Posterior vena cava (tissue), 2 donors: Measurements from ENCODE around the gene CENPW. TPM values are rescaled to one million over a fixed set of nuclear protein-coding genes. Genes with fewer than 3 reads are reported as not detected.
A peak's percentile ranks its signal among the peaks of the same experiment; 100 is the strongest.

Experiments used
- DNase-seq: peaks from one replicate; pipeline ENCODE4 v3.0.0-alpha.2; 2020; ENCODE audit warnings: low spot score
- intact Hi-C, 2 donors: fragments of 100-400 bp; cut with DNase I; formaldehyde crosslinking; loops; one replicate each; pipeline versions ENCODE4 v1.14.1 to v1.14.2; 2022 to 2023
- total RNA-seq, 2 donors: library from RNA; stranded (reverse); fragmentation: NEBNext Ultra II Directional; extraction: Animal tissue kit (Norgen Biotek cat#: 25700); gene quantifications; one replicate each; pipeline ENCODE4 v1.2.1, GENCODE V29; 2021
- donor health status: DM: yes; HTN: yes; CAD: no.
- donor health status: DM: yes; HTN: yes; CAD: no.

CENPW gene
- total RNA-seq, 2 donors from 2014 or later: 33.8 to 42.2 TPM

DNA sequence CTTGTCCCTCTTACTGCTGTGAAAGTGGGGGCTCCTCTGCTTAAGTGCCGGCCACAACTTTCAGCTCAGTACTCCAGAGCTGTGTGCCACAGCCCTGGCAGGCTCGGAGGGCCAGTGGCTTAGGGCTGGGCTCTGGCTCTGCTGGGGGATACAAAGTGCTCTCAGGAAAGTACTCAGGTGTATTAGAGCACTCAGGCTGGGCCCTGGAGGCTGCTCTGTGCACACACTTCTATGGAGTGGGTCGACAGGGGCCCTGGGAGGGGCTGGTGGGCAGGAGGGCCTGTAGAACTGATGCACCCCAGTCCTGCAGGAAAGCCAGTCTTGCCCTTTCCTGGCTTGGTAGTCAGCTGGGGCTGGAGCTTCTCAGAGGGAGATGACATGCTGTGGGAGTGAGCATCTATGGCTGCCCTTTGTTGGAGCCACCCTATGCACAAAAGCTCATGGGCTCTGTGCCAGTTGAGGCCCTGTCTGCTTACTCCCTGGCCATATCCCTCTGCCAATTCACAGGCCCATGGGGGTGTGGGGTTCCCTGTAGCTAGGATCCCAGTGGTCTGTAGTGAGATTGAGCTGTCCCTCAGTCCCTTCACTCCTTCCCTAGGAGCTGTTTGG lies 22.0 kb downstream of the CENPW start:
- no peak for DNase-seq
- intact Hi-C loops: no loop called here

DNA sequence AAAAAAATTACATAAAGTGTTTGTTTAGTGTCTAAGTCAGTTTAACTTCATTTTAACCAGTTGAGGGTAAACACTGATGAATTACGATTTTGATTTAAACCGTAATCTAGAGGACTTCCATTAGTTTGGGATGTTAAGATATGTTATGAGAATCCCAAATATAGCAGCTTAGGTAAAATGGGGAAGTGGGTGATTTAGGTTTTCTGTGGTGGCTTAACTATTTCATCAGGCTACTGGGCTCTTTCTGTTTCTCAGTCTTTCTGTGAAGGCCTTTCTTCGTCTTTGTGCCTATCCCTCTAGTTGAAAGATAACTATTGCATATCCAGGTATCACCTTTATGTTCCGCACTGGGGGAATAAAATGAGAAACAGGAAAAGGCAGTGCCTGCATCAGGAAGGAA lies 27.9 kb downstream of the CENPW start:
- intact Hi-C loops: no loop called here

DNA sequence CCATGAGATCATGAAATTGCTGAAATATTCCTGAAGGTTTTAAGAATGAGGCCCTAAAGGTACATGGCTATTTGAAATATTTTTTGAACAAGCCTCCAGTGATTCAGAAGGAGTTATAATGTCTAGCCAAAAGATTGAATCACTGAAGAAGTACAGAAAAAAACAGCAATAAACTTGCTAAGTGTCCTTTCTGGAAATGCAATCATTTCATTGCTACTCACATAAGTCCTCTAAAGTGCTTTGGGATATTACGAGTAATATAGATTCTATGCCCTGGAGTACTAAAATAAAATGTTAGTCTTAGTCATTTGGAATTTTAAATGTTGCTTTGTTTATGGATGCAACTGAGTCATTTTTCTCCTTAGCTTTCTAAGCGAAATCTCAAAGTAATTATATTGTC lies 32.7 kb downstream of the CENPW start:
- intact Hi-C loops: no loop called here
- DNase-seq: no peak

More for the DNA sequence above, 27.9 kb downstream of the CENPW start:
- no peak for DNase-seq

DNA sequence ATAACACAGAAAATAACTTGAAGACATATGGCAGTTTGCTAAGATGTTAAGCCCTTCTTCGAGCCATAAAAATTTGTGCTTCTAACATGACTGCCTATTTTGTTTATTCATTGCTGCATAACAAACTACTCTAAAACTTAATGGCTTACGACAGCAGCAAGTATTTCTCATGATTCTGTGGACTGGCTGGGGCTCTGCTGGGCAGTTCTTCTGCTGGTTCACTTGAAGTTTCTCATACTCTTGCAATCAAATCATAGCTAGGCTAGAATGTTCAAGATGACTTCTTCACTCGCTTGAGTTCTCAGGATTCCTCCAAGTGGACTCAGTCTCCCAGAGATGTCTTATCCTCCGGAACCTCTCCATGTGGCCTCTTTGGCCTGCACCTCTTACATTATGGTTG lies 33.4 kb downstream of the CENPW start:
- no peak for DNase-seq
- intact Hi-C loops: no loop called here

DNA sequence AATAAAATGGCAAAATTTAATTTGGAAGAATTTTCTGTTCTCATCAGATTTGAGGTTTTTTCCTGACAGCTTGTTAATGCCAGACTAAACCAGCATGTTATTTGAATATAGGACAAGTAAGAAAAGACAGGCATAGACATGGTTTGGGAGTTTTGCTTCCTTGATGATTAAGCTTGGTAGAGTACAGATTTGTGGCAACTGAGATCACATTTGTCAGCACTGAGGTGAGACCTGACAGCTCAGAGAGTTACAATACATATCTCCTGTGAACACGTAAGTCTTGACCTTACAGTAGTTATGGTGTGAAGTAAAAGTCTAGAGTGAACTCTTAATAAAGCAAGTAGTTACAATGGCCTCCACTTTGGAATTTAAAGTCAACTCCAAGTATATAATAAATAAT lies 34.5 kb downstream of the CENPW start:
- no peak for DNase-seq
- intact Hi-C loops: no loop called here

DNA sequence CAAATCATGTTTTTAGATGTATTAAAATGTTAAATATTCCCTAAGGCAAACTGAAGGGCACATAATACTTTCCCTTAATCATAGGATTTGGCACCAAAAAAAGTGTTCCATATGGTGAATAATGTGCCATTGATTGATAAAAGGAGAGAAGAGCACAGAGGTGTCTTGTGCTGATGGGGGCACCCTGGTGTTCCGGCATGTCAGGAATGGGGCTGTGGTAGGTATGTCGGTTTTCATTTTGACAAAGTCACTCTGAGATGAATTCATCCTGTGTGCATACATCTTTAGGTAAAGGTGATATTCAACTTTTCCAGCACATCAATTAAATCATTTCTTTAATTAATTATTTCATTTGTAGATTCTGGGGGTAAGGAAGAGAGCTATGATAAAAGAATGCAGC lies 36.8 kb downstream of the CENPW start:
- no peak for DNase-seq
- intact Hi-C loops: no loop called here

DNA sequence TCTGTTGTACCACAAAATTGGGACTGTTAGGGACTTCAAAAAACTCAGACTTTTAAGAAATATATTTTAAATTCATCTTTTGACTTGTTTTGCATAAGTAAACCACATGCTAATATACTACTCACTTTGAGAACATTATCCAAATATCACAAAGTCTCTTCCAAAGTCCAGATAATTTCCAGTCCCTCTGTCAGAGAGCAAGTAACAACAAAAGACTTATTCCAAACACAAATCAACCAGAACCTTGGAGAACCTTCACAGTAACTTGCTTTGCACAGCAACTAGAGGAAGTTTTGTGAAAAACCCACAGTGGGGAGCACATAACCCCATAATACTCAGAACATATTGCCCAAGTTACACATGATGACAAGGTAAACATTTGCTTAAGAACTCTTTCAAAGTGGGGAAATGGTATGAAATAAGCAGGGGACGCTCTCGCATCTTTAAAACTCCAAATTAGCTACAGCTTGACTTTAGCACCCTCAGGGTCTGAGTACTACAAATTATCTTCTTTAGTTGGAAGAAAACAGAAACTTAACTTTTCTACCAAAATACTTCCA lies 37.8 kb downstream of the CENPW start:
- intact Hi-C loops: no loop called here
- no peak for DNase-seq

DNA sequence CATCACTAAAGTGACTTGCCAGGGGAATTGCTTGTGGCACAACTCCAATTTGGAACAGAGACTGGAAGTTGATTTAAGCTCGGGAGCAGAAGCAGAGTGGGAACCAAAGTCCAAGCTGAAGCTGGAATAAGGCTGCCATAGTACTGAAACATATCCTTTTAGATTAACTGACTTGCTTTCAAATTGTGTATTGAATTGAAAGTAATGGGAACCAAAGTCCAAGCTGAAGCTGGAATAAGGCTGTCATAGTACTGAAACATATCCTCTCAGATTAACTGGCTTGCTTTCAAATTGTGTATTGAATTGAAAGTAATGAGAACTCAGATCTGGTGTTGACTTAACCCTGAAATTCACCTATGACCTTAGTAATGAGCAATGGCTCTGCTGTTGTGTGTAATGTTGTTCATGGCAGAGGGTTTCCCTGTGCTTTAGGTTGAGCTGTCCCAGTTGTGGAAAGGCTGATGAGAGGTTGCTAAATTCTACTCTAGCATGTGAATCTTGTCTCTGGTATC lies 40.2 kb downstream of the CENPW start:
- DNase-seq: no peak
- intact Hi-C loops: no loop called here

DNA sequence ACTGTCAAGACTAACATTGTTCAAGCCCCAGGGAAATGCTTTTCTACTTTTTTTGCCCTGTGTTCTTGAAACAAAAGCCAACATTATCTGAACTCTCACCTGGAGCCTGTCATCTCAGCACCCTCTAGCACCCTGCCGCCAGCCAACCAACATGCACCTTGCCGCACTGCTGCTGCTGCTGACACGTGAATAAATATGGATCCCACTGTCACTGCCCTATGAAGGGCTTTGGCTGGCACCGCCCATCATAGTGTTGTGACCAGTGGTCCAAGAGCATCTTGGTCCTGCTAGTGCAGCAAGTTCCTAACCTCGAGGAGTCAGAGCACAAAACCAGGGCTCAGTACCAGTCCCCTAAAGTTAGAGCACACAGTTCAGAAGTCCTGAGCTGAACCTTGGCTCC lies 41.6 kb downstream of the CENPW start:
- intact Hi-C loops: no loop called here
- peak; percentile 52 for DNase-seq

DNA sequence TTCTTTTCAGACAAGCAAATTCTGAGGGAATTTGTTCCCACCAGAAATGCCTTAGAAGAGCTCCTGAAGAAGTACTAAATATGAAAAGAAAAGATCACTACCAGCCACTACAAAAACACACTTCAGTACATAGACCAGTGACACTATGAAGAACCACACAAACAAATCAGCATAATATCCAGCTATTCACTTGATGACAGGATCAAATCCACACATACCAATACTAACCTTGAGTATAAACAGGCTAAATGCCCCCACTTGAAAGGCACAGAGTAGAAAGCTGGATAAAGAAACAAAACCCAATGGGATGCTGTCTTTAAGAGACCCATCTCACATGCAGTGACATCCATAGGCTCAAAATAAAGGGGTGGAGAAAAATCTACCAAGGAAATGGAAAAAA lies 43.3 kb downstream of the CENPW start:
- intact Hi-C loops: no loop called here
- DNase-seq: no peak

DNA sequence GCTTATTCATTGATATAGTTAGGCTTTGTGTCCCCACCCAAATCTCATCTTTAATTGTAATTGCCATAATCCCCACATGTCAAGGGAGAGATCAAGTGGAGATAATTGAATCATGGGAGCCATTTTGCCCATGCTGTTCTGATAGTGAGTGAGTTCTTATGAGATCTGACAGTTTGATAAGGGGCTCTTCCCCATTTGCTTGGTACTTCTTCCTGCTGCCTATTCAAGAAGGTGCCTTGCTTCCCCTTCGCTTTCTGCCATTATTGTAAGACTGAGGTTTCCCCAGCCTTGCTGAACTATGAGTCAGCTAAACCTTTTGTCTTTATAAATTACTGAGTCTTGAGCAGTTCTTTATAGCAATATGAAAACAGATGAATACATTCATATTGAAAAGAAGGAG lies 45.6 kb downstream of the CENPW start:
- intact Hi-C loops: no loop called here
- DNase-seq: no peak

DNA sequence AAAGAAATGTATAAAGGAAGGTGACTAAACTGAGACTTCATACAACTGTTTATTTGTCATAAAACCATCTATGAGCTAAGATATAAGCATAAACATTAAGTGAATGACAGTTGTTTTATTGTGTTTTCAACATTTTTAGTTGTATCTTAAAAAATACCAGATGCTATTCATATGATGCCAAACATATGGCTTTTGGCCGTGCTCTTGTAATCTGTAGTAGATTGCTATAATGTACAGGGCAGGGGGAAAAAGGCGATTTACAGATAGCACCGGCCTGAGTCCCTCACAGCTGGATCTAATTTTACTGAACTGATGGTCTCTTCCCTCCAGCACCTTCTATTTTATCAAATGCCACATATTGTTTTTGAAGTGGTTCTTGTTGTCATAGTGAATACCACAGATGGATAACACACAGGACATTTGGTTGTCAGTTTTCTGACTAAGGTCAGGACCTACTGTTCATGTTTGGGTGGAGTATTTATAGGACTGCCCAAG lies 48.2 kb downstream of the CENPW start:
- intact Hi-C loops: no loop called here

DNA sequence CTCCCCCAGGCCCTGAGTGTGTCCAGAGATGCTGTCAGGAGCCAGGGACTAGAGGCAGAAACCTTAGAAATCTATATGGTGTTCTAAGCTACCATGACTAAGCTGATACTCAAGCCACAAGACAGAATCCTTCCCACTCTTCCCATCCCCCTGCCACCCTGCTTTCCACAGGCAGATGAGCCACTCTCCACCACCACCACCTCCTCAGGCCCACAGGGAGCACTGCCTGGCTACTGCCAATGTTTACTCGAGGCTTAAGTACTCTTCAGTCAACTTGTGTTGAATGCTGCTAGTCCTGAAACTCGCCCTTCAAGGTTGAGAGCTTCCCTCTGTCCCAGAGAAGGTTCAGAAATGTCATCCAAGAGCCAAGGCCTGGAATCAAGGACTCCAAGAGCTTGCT lies 56.2 kb downstream of the CENPW start:
- intact Hi-C loops: no loop called here
- DNase-seq: no peak

More for the DNA sequence above, 48.2 kb downstream of the CENPW start:
- DNase-seq: no peak
